Measurements from ENCODE around the gene MAGI1. TPM values are rescaled to one million over a fixed set of nuclear protein-coding genes. Genes with fewer than 3 reads are reported as not detected.
"Not testable (repeated sequence)": the region's sequence is repeated elsewhere in the genome, so short reads cannot be mapped to it uniquely, and the experiment has no call there.

Gene MAGI1
- polyA plus RNA-seq, 3 donors, result not detected

DNA sequence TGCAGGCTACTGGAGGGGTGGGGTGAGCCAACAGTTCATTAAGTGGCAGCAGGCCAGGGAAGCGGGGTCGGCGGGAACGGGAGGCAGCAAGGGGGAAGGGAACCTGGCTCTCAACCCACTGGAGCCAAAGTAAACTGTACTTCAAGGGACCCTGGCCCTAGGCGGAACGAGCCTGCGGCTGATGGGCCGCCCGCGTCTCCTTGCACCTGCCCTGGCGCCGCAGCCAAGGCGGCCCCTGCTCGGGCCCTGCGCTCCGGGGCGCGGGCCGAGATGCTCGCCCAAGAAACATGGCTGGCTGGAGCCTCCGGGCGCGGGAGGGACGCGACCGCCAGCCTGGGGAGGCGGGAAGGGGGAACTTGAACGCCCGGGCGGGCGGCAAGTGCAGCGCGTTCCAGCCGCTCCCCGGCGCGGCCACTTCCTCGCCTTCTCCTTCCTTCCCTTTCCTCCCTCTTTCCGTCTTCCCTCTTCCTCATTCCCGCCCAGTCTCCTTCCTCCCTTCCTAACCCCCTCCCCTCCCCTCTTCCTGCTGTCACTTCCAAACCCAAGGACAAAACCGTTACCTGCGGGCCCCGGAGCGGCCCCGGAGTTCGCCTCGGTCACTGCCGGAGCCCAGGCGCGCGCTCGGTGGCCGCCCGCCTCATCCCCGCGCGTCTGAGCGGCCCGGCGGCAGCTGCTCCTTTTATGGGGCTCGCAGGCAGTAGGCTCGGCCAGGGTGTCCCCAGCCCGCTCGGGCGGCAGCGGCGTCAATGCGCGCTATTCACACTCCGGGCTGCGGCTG is 489.7 kb downstream of the MAGI1 start:
- intact Hi-C loops (cut with micrococcal nuclease), result no loop called here
- no peak overlapping the region for H3K27ac ChIP-seq (ENCODE audit: low read depth in 1 of 2, low read length in 2 of 2)
- peaks cover 2 to 22% of the 10 kb centered on the region in 2 donors for H3K27me3 ChIP-seq (ENCODE audit: control insufficient read depth in 2 of 2, insufficient read depth in 2 of 2, low read length in 2 of 2)
- Mint-ChIP-seq H3K27ac (no peak overlapping the region), H3K4me1 (no peaks in the 10 kb centered on the region), H3K4me3 (peak overlapping the region in 1 of 2 donors; percentile 61), H3K9me3 (peaks cover 3 to 10% (median 7%) of the 10 kb centered on the region in 7 donors), H3K27me3 (ENCODE audit: low read depth in 3 of 3) (peaks cover 10 to 32% (median 29%) of the 10 kb centered on the region in 3 donors), H3K36me3 (no peaks in the 10 kb centered on the region)
- no peak overlapping the region for H3K9ac ChIP-seq (ENCODE audit: insufficient read depth, low read length, poor library complexity, severe bottlenecking)
- TF ChIP-seq, protein P1, sequence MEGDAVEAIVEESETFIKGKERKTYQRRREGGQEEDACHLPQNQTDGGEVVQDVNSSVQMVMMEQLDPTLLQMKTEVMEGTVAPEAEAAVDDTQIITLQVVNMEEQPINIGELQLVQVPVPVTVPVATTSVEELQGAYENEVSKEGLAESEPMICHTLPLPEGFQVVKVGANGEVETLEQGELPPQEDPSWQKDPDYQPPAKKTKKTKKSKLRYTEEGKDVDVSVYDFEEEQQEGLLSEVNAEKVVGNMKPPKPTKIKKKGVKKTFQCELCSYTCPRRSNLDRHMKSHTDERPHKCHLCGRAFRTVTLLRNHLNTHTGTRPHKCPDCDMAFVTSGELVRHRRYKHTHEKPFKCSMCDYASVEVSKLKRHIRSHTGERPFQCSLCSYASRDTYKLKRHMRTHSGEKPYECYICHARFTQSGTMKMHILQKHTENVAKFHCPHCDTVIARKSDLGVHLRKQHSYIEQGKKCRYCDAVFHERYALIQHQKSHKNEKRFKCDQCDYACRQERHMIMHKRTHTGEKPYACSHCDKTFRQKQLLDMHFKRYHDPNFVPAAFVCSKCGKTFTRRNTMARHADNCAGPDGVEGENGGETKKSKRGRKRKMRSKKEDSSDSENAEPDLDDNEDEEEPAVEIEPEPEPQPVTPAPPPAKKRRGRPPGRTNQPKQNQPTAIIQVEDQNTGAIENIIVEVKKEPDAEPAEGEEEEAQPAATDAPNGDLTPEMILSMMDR (IDR thresholded peaks at IDR 0.05), result no peak
- no peak overlapping the region for H3K4me2 ChIP-seq (replicated peaks; ENCODE audit: extremely low read depth, low read length, poor library complexity, severe bottlenecking)
- H3K36me3 ChIP-seq (replicated peaks in 1 of 2; ENCODE audit: control insufficient read depth in 1 of 2, insufficient read depth in 2 of 2, low read length in 2 of 2), result no peaks in the 10 kb centered on the region
- H2AFZ ChIP-seq (ENCODE audit: insufficient read depth, low read depth, low read length, poor library complexity, severe bottlenecking), result no peak overlapping the region
- H3K9me3 ChIP-seq (replicated peaks in 1 of 2; ENCODE audit: control insufficient read depth in 1 of 2, insufficient read depth in 1 of 2, low read length in 2 of 2), result peaks cover 0 to 3% of the 10 kb centered on the region in 2 donors
- no peak overlapping the region for H3K4me3 ChIP-seq (replicated peaks in 1 of 3; ENCODE audit: low read depth in 2 of 3, low read length in 3 of 3)
- no peaks in the 10 kb centered on the region for H4K20me1 ChIP-seq (ENCODE audit: insufficient read depth, low read length)
- H3K4me1 ChIP-seq (ENCODE audit: control insufficient read depth in 1 of 2, insufficient read depth in 2 of 2, low read length in 2 of 2), result no peaks in the 10 kb centered on the region
- no peak for DNase-seq
- no peaks in the 10 kb centered on the region for H3K79me2 ChIP-seq (ENCODE audit: insufficient read depth, low read length)
- WGBS (ENCODE audit: insufficient coverage), result 4% methylated on average over 66 of the region's 71 CpGs

DNA sequence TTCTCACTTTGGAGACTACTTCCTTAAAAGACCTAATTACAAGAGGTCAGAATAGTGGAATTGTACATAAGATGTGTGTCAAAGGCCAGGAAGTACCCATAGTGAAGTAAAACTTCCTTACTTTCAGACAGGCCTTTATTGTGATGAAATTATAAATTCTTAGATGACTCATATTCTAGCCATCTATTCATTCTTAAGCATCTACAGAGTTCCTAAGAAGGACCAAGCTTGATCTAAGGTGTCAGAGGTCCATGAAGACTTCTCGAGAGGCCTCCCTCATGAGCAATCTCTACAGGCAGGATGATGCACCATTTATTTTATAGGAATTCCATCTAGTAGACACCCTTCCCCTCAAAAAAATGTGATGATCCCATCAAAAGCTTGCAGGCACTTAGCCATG is 493.3 kb downstream of the MAGI1 start:
- intact Hi-C loops (cut with micrococcal nuclease), result no loop called here
- H3K9me3 Mint-ChIP-seq, result peaks cover 3 to 12% (median 9%) of the 10 kb centered on the region in 7 donors
- Histone ChIP-seq H3K9me3 (replicated peaks in 1 of 2; ENCODE audit: control insufficient read depth in 1 of 2, insufficient read depth in 1 of 2, low read length in 2 of 2) (peaks cover 0 to 3% of the 10 kb centered on the region in 2 donors), H3K4me3 (replicated peaks in 1 of 3; ENCODE audit: low read depth in 2 of 3, low read length in 3 of 3) (no peak overlapping the region), H3K79me2 (ENCODE audit: insufficient read depth, low read length) (no peaks in the 10 kb centered on the region), H3K36me3 (replicated peaks in 1 of 2; ENCODE audit: control insufficient read depth in 1 of 2, insufficient read depth in 2 of 2, low read length in 2 of 2) (no peaks in the 10 kb centered on the region), H3K27me3 (ENCODE audit: control insufficient read depth in 2 of 2, insufficient read depth in 2 of 2, low read length in 2 of 2) (peaks cover 2 to 21% of the 10 kb centered on the region in 2 donors), H3K9ac (ENCODE audit: insufficient read depth, low read length, poor library complexity, severe bottlenecking) (no peak overlapping the region), H3K4me1 (ENCODE audit: control insufficient read depth in 1 of 2, insufficient read depth in 2 of 2, low read length in 2 of 2) (no peaks in the 10 kb centered on the region), H3K27ac (ENCODE audit: low read depth in 1 of 2, low read length in 2 of 2) (no peak overlapping the region), H4K20me1 (ENCODE audit: insufficient read depth, low read length) (no peaks in the 10 kb centered on the region), H2AFZ (ENCODE audit: insufficient read depth, low read depth, low read length, poor library complexity, severe bottlenecking) (no peak overlapping the region), H3K4me2 (replicated peaks; ENCODE audit: extremely low read depth, low read length, poor library complexity, severe bottlenecking) (no peak overlapping the region)
- TF ChIP-seq, protein P1 (IDR thresholded peaks at IDR 0.05), result no peak
- WGBS (ENCODE audit: insufficient coverage), result no CpG with 5 or more reads among the region's 1 CpG
- no peak for DNase-seq
- H3K36me3 Mint-ChIP-seq, result no peaks in the 10 kb centered on the region
- no peak overlapping the region for H3K27ac Mint-ChIP-seq
- peaks cover 10 to 24% (median 23%) of the 10 kb centered on the region in 3 donors for H3K27me3 Mint-ChIP-seq (ENCODE audit: low read depth in 3 of 3)
- H3K4me1 Mint-ChIP-seq, result no peaks in the 10 kb centered on the region
- H3K4me3 Mint-ChIP-seq, result no peak overlapping the region

DNA sequence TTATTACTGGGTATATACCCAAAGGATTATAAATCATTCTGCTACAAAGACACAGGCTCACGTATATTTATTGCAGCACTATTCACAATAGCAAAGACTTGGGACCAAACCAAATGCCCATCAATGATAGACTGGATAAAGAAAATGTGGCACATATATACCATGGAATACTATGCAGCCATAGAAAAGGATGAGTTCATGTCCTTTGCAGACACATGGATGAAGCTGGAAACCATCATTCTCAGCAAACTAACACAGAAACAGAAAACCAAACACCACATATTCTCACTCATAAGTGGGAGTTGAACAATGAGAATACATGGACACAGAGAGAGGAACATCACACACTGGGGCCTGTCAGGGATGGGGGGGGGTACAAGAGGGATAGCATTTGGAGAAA is 495.3 kb downstream of the MAGI1 start:
- DNase-seq; H3K27ac ChIP-seq (ENCODE audit: low read depth in 1 of 2, low read length in 2 of 2); H3K4me2 ChIP-seq (replicated peaks; ENCODE audit: extremely low read depth, low read length, poor library complexity, severe bottlenecking); H2AFZ ChIP-seq (ENCODE audit: insufficient read depth, low read depth, low read length, poor library complexity, severe bottlenecking); H3K4me1 ChIP-seq (ENCODE audit: control insufficient read depth in 1 of 2, insufficient read depth in 2 of 2, low read length in 2 of 2); H3K9ac ChIP-seq (ENCODE audit: insufficient read depth, low read length, poor library complexity, severe bottlenecking); H3K27me3 ChIP-seq (ENCODE audit: control insufficient read depth in 2 of 2, insufficient read depth in 2 of 2, low read length in 2 of 2); H4K20me1 ChIP-seq (ENCODE audit: insufficient read depth, low read length); H3K4me3 ChIP-seq (replicated peaks in 1 of 3; ENCODE audit: low read depth in 2 of 3, low read length in 3 of 3); H3K27me3 Mint-ChIP-seq (ENCODE audit: low read depth in 3 of 3); H3K4me1 Mint-ChIP-seq; H3K9me3 Mint-ChIP-seq; intact Hi-C loops (cut with micrococcal nuclease); H3K4me3 Mint-ChIP-seq; H3K36me3 ChIP-seq (replicated peaks in 1 of 2; ENCODE audit: control insufficient read depth in 1 of 2, insufficient read depth in 2 of 2, low read length in 2 of 2); H3K36me3 Mint-ChIP-seq; H3K27ac Mint-ChIP-seq; H3K79me2 ChIP-seq (ENCODE audit: insufficient read depth, low read length); H3K9me3 ChIP-seq (replicated peaks in 1 of 2; ENCODE audit: control insufficient read depth in 1 of 2, insufficient read depth in 1 of 2, low read length in 2 of 2): not testable (repeated sequence)
- WGBS (ENCODE audit: insufficient coverage), result no CpG with 5 or more reads among the region's 1 CpG

All from CD14-positive monocyte (primary cell).